Stimulated activated CD4-positive, alpha-beta T cell treated with anti-CD3 and anti-CD28 coated beads, Interleukin-15, amount 100 ng/mL, for 24 hours (primary cell): ENCODE results near the gene RAB37.

ENCODE experiments used
- DNase-seq: peaks from one replicate; pipeline ENCODE4 v3.0.0-alpha.2; 2020

RAB37 gene, protein sequence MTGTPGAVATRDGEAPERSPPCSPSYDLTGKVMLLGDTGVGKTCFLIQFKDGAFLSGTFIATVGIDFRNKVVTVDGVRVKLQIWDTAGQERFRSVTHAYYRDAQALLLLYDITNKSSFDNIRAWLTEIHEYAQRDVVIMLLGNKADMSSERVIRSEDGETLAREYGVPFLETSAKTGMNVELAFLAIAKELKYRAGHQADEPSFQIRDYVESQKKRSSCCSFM

DNA sequence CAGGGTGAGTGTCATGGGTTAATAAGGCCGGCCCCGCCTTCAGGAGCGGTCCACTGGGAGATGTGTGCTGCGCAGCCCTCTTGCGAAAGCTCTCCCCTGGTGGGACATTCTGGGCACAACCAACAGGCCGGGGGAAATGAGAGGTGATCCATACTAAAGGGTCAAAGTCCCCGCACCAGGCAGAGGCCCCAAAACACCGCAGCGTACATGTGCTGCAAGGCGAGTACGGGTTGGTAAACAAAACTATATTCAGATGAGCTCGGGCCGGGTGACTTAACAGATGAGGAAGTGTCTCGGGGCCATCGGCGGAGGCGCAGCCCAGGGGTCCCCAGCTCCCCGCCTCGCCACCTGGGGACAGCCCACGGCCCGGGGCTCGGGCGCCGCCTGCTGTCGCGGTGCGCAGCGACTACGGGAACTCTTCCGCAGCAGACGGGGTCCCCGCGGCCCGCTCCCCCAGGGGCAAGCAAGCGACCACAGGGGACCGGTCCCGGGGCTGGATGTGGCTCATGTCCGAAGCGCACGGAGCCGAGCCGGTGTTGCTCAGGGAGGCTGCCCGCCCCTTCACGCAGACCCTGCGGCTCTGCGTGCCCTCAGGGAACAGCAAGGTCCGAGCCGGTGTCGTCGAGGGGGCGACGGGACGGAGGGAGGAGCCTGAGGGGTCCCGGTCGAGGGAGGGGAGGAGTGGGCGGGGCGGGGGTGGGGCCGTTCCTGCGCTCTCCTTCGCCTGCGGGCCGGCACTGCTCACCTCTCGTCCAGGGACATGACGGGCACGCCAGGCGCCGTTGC is at the start of gene RAB37:
RAB37 (plus strand) TSS at position 744 of the 786 bp plus-strand sequence; CDS start at position 761, 17 bp downstream.
- peak; percentile 47 for DNase-seq

DNA sequence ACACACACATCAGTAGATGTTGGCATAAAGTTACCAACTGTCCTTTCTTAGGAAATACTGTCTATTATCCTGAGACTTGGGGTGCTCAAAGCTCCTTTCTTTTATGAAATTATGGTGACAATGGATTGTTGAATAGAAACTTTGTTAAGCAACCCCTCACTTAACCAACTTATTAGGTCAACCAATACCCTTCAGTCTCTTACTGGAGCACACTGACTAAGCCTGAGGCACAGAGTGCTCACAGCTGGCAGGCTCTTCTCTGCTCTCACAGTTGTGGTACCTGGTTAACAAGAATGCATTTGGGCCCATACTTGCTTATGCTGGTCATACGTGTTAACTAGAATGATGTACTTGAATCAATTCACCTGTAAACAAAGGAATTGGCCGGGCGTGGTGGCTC is 49.2 kb upstream of the RAB37 start:
- DNase-seq = no peak

GRCh38 chr17:74690409-74690825 is 46.6 kb upstream of the RAB37 start:
- DNase-seq = no peak

DNA sequence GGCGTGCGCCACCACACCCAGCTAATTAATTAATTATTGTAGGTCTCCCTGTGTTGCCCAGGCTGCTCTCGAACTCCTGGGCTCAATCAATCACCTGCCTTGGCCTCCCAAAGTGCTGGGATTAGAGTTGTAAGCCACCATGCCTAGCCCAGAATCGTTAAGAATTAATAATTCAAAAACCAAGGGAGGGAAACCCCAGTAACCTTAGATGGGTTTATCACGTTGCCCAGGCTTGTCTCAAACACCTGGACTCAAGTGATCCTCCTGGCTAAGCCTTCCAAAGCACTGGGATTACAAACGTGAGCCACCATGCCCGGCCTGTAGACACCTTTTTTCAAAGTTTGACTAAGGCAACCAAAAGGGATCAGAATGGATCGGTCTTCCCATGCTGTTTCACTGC is 45.9 kb upstream of the RAB37 start:
- DNase-seq = no peak

- no peak for DNase-seq
These were observed 43.0 kb upstream of the RAB37 start for GRCh38 chr17:74694081-74694480.

DNA sequence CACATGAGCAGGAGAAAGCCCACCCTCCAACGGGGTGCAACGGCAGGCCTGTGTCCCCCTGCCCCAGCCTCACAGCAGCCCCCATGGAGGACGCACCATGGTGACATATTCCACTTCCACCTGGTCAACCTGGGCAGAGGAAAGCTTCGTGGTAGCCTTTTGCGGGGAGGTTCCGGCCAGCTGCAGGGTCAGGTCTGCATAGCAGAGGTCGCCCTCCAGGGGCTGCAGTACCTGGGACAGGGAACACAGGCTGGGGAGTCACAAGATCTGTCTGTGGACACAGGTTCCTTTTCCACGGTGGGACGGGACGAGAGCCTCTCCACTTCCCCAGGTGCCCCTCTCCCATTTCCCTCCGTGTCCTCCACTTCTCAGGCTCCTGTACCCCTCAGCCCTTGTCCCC is 41.4 kb upstream of the RAB37 start:
- no peak for DNase-seq

DNA sequence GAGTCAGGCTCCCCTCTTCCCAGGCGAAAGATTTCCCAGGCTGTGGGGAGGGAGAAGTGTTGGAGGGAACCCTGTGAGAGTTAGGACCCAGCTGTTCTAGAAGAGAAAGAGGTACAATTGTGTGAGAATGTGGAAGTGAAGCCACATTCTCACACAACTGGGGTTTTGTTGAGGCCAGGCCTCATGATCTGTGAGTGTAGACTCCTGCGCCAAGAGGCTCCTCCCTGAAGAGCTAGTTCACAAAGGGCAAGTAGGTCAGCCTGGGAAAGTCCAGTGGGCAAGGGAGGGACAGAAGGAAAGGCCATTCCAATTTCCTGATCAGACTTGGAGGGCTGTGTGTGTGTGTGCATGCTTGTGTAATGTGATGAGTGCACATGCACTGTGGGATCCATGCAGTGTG is 39.5 kb upstream of the RAB37 start:
- DNase-seq = no peak

DNA sequence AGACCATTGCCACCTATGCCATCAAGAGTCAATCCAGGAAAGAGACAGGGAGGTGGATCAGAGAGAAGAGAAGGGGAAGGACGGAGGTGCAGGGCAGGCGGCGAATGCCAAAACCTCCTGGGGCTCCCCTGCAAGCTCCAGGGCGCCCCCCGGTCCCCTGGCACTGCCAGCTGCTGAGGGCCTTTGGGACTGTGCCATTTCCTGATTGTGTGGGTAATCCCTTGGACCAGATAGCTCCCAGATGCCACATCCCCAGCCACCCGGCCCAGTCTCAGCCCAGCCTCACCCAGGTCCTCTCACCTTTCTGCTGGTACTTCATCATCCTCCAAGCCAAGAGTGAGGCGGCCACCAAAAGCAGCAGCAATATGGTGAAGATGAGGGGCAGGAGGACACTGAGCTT is 39.0 kb upstream of the RAB37 start:
- no peak for DNase-seq

DNA sequence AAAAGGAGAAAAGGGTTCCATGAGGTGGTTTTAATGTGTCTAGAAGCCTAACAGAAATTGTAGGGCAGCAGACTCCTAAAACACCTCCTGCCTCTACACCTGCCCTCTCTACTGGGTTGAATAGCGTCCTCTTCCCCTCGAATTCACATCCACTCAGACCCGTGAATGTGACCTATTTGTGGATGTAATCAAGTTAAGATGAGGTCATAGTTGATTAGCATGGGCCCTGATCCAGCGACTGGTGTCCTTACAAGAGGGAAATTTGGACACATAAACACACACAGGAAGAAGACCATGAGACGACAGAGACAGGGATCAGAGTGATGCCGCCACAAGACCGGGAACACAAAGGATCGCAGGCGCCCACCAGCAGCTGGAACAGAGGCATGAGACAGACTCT is 37.8 kb upstream of the RAB37 start:
- no peak for DNase-seq

- no peak for DNase-seq
These were observed 34.8 kb upstream of the RAB37 start for GRCh38 chr17:74702116-74702871.

GRCh38 chr17:74703311-74703710 is 33.7 kb upstream of the RAB37 start:
- no peak for DNase-seq

- DNase-seq = no peak
These were observed 32.5 kb upstream of the RAB37 start for GRCh38 chr17:74704544-74704943.

DNA sequence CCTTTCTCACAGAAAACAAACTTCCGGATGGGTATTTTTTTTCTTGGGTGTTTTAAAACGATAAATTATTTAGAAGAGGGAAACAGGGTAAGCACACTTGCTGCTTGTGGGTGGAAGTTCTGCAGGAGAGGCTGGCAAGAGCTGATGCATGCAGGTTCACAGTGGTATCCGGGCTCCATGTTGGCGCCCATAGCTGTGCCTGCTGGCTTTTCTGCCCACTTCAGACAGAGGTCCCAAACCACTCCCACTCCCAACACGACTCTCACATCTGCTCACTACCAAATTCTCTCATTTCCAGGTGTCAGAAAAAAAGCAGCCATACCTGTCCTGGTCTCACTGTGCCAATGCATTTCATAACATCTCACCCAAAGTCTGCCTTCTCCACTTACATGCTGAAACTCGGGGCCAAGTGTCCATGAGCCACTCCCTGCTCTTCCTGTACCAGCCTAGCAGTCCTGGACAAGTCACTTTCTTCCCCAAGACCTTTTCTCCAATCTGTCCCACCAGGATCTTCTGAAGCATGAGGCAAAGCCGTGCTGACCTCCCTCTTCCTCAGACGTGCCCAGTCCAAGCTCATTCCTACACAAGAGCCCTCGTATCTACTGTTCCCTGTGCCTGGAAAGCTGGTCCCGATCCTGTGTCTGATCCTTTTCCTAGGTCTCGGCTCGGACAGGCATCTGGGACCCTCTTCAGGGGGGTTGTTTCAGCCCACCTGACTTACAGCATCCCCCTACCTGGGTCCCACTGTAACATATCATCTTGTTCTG is 25.8 kb upstream of the RAB37 start:
- DNase-seq = no peak

GRCh38 chr17:74712301-74712700 is 24.8 kb upstream of the RAB37 start:
- DNase-seq = no peak

- DNase-seq = no peak
These were observed 24.3 kb upstream of the RAB37 start, which contains the start of gene CD300LF for GRCh38 chr17:74712756-74713155. Gene CD300LF (minus strand): TSS chr17:74712923. CDS start chr17:74712866, 57 bp downstream.

GRCh38 chr17:74713171-74713755 is 23.8 kb upstream of the RAB37 start:
- DNase-seq = no peak

- DNase-seq = no peak
These were observed 21.9 kb upstream of the RAB37 start for GRCh38 chr17:74715144-74715543.

DNA sequence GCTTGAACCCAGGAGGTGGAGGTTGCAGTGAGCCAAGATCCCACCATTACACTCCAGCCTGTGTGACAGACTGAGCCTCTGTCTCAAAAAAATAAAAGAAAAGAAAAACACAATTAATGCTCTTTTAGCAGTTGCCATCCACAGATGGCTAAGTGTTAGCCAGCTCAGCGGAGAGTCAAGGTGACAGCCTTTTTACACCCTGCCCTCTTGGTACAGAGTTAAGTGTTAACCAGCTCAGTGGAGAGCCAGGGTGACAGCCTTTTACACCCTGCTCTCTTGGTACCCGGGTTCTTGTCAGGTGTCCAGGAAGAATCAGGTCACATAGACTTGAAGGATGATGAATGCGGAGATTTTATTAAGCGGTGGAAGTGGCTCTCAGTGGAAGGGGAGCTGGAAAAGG is 16.6 kb upstream of the RAB37 start:
- no peak for DNase-seq

DNA sequence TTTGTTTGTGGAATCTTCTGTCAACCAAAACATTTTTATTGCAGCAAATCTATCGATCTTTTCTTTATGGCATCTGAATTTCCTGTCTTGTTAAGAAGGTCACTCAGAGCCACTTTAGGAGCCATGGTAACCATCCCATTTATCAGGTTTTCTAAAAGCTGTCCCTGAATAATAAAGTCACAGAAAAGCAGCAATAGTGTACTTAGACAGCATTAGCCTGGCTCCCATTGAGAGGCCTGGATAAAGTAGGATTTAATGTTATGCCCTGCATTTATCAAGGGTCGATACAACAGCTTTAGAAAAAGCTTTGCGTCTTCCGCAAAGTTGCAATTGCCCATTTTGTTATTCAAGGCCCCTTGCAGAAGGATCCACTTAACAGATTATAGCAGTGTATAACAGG is 14.3 kb upstream of the RAB37 start:
- DNase-seq = no peak

- no peak for DNase-seq
These were observed 13.2 kb upstream of the RAB37 start for GRCh38 chr17:74723891-74724290.

DNA sequence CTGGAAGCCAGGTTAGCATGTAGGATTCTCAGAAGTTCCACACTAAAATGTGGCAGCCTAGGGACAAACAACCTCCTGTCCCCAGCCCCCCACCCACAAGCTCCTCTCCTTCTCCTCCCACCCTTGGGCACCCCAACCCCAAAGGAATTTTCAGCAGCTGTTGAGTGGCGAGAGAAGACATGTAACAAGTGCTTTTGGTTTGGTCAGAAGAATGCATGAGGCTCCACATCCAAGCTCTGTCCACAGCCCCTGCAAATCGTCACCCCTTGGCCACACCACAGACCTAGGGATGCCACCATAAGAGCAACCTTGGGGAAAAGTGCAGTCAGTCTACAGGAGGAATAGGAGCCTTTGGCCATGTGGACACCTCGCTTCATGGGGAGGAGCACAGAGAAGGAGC is 11.9 kb upstream of the RAB37 start:
- no peak for DNase-seq

- no peak for DNase-seq
These were observed 8.9 kb upstream of the RAB37 start for GRCh38 chr17:74728033-74728701.
